HEK293T (cell line): ENCODE data around the gene CD207.

Experiments used
- CTCF ChIA-PET: fragments of 350-600 bp; formaldehyde crosslinking; extraction: SDS; loops from one replicate; lab custom pipeline; 2021; ENCODE audit warnings: antibody characterized with exemption, inconsistent platforms; lab: Yijun Ruan, JAX
- POLR2A ChIA-PET: fragments of 350-600 bp; formaldehyde crosslinking; extraction: SDS; loops from one replicate; lab custom pipeline; 2020; ENCODE audit warnings: antibody characterized with exemption, inconsistent platforms; lab: Yijun Ruan, JAX
- DNase-seq: peaks from one replicate; pipeline ENCODE4 v3.0.0; 2012; ENCODE audit warnings: mixed read lengths; ENCODE audit errors: extremely low spot score
- BHLHE40 ChIP-seq: fragments of 450-650 bp; IDR thresholded peaks from 2 replicates; pipeline ENCODE4 v1.6.1; 2016; ENCODE audit warnings: mild to moderate bottlenecking, moderate library complexity, borderline replicate concordance
- CTBP1 ChIP-seq: fragments of 450-650 bp; IDR thresholded peaks from 2 replicates; pipeline ENCODE4 v1.6.1; 2016; ENCODE audit warnings: borderline replicate concordance
- ELF4 ChIP-seq: fragments of 450-650 bp; IDR thresholded peaks from 2 replicates; pipeline ENCODE4 v1.6.1; 2017; ENCODE audit warnings: antibody characterized with exemption
- FOXK2 ChIP-seq: fragments of 450-650 bp; IDR thresholded peaks from 2 replicates; pipeline ENCODE4 v1.6.1; 2016; ENCODE audit warnings: mild to moderate bottlenecking
- FOXM1 ChIP-seq: fragments of 450-650 bp; IDR thresholded peaks from 2 replicates; pipeline ENCODE4 v1.6.1; 2017; ENCODE audit warnings: mild to moderate bottlenecking, borderline replicate concordance
- HDGF ChIP-seq: fragments of 450-650 bp; IDR thresholded peaks from 2 replicates; pipeline ENCODE4 v1.6.1; 2017; ENCODE audit warnings: antibody characterized with exemption, borderline replicate concordance
- L3MBTL2 ChIP-seq: fragments of 450-650 bp; conservative IDR thresholded peaks from 2 replicates; pipeline ENCODE4 v1.6.1; 2016; ENCODE audit warnings: mild to moderate bottlenecking
- LEF1 ChIP-seq: fragments of 450-650 bp; IDR thresholded peaks from 2 replicates; pipeline ENCODE4 v1.6.1; 2017; ENCODE audit warnings: mild to moderate bottlenecking, borderline replicate concordance
- PKNOX1 ChIP-seq: fragments of 450-650 bp; IDR thresholded peaks from 2 replicates; pipeline ENCODE4 v1.6.1; 2016
- TARDBP ChIP-seq: fragments of 450-650 bp; IDR thresholded peaks from 2 replicates; pipeline ENCODE4 v1.6.1; 2016
- ZNF384 ChIP-seq: fragments of 450-650 bp; IDR thresholded peaks from 2 replicates; pipeline ENCODE4 v1.6.1; 2016

The CD207 gene

GRCh38 chr2:70784320-70784719 is 51.3 kb downstream of the CD207 start:
- POLR2A ChIA-PET = no interaction called here
- CTCF ChIA-PET = no interaction called here

More at GRCh38 chr2:70784320-70784719, 51.3 kb downstream of the CD207 start:
- TF ChIP-seq FOXK2 (no peak), HDGF (no peak), L3MBTL2 (no peak), TARDBP (no peak), FOXM1 (no peak), ZNF384 (no peak), PKNOX1 (no peak), BHLHE40 (no peak), LEF1 (no peak), CTBP1 (no peak), ELF4 (no peak)
- no peak for DNase-seq
